Panc1 (cell line): ENCODE results near the gene TSR3.
"Not testable (repeated sequence)": the region's sequence is repeated elsewhere in the genome, so short reads cannot be mapped to it uniquely, and the experiment has no call there.

Experiments used
- POLR2AphosphoS5 ChIP-seq: IDR thresholded peaks from 2 replicates; pipeline ENCODE4 v1.6.1; 2012; ENCODE audit warnings: mild to moderate bottlenecking, low read depth, low read length, moderate library complexity
- SIN3A ChIP-seq: IDR thresholded peaks from 2 replicates; pipeline ENCODE4 v1.6.1; 2012; ENCODE audit warnings: low read depth, mild to moderate bottlenecking, low read length, moderate library complexity, borderline replicate concordance; ENCODE audit not compliant: insufficient read depth
- TCF7L2 ChIP-seq: IDR thresholded peaks from 2 replicates; pipeline ENCODE4 v1.6.1; 2011; ENCODE audit warnings: mild to moderate bottlenecking, low read depth, low read length, inconsistent platforms
- TF ChIP-seq, protein P1 (sequence below): fragments of 450-650 bp; IDR thresholded peaks from 2 replicates; pipeline ENCODE4 v1.5.1; 2017; ENCODE audit warnings: mild to moderate bottlenecking
- TF ChIP-seq, protein P2 (sequence below), 2 experiments: IDR thresholded peaks; 2 replicates each; pipeline ENCODE4 v1.6.1; 2011 to 2012; ENCODE audit warnings: low read depth in 2 of 2, control low read depth in 1 of 2, low read length in 1 of 2, mild to moderate bottlenecking in 1 of 2, moderate library complexity in 1 of 2; ENCODE audit not compliant: insufficient read depth in 1 of 2

- TF ChIP-seq POLR2AphosphoS5, SIN3A, TCF7L2: not testable (repeated sequence)
- TF ChIP-seq, protein P1, sequence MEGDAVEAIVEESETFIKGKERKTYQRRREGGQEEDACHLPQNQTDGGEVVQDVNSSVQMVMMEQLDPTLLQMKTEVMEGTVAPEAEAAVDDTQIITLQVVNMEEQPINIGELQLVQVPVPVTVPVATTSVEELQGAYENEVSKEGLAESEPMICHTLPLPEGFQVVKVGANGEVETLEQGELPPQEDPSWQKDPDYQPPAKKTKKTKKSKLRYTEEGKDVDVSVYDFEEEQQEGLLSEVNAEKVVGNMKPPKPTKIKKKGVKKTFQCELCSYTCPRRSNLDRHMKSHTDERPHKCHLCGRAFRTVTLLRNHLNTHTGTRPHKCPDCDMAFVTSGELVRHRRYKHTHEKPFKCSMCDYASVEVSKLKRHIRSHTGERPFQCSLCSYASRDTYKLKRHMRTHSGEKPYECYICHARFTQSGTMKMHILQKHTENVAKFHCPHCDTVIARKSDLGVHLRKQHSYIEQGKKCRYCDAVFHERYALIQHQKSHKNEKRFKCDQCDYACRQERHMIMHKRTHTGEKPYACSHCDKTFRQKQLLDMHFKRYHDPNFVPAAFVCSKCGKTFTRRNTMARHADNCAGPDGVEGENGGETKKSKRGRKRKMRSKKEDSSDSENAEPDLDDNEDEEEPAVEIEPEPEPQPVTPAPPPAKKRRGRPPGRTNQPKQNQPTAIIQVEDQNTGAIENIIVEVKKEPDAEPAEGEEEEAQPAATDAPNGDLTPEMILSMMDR = not testable (repeated sequence)
- TF ChIP-seq, protein P2, sequence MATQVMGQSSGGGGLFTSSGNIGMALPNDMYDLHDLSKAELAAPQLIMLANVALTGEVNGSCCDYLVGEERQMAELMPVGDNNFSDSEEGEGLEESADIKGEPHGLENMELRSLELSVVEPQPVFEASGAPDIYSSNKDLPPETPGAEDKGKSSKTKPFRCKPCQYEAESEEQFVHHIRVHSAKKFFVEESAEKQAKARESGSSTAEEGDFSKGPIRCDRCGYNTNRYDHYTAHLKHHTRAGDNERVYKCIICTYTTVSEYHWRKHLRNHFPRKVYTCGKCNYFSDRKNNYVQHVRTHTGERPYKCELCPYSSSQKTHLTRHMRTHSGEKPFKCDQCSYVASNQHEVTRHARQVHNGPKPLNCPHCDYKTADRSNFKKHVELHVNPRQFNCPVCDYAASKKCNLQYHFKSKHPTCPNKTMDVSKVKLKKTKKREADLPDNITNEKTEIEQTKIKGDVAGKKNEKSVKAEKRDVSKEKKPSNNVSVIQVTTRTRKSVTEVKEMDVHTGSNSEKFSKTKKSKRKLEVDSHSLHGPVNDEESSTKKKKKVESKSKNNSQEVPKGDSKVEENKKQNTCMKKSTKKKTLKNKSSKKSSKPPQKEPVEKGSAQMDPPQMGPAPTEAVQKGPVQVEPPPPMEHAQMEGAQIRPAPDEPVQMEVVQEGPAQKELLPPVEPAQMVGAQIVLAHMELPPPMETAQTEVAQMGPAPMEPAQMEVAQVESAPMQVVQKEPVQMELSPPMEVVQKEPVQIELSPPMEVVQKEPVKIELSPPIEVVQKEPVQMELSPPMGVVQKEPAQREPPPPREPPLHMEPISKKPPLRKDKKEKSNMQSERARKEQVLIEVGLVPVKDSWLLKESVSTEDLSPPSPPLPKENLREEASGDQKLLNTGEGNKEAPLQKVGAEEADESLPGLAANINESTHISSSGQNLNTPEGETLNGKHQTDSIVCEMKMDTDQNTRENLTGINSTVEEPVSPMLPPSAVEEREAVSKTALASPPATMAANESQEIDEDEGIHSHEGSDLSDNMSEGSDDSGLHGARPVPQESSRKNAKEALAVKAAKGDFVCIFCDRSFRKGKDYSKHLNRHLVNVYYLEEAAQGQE (IDR thresholded peaks at IDR 0.05; ENCODE audit: insufficient read depth in 1 of 2, low read depth in 2 of 2, low read length in 1 of 2) = not testable (repeated sequence)
Measured at GRCh38 chr16:1328961-1329360, 22.7 kb downstream of the TSR3 start.
